ENCODE data around the gene MAST3.
"Not testable (repeated sequence)": the region's sequence is repeated elsewhere in the genome, so short reads cannot be mapped to it uniquely, and the experiment has no call there.

The MAST3 gene

DNA sequence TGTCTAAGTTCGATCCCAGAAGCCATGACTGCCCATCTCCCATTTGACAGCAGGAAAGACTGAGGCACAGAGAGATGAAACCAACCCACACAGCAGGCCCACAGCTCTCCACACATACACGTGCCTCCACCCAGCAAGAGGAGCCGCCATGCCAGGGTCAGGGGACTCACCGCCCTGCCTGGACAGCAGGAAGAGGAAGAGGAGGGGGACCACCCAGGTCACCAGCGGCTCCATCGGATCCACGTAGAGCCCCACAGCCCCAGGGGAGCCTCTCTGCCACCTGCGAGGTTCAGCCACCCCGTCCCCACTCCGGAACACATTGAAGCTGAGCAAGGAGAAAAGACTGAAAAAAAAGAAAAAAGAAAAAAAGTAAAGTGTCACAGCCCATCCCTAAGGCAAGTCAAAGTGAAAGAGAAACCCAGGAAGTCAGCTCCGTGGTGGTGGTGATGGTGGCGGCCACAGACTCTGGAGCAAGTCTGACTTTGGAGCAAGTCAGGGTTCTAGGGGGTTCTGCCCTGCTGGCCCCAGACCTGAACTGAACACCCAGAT, 10.9 kb upstream of the MAST3 start, which contains the start of gene IL12RB1:
IL12RB1 (minus strand) TSS at position 345 of the 549 bp plus-strand sequence; CDS start at position 234, 111 bp downstream.
- peak; percentile 27 to 28 for DNase-seq (ENCODE audit: low read depth in 1 of 2, low spot score in 1 of 2)

DNA sequence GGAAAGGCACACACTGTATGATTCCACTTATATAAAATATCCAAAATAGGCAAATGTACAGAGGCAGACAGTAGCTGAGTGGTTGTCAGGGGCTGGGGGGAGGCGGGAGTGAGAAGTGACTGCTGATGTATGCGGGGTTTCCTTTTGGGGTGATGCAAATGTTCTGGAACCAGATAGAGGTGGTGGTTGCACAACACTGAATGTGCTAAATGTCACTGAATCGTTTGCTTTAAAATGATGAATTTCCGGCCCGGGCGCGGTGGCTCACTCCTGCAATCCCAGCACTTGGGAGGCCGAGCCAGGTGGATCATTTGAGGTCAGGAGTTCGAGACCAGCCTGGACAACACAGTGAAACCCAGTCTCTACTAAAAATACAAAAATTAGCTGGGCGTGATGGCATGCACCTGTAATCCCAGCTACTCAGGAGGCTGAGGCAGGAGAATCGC, 8.5 kb upstream of the MAST3 start:
- DNase-seq (ENCODE audit: low read depth in 1 of 2, low spot score in 1 of 2) = peak in 1 of 2 donors; percentile 33

DNA sequence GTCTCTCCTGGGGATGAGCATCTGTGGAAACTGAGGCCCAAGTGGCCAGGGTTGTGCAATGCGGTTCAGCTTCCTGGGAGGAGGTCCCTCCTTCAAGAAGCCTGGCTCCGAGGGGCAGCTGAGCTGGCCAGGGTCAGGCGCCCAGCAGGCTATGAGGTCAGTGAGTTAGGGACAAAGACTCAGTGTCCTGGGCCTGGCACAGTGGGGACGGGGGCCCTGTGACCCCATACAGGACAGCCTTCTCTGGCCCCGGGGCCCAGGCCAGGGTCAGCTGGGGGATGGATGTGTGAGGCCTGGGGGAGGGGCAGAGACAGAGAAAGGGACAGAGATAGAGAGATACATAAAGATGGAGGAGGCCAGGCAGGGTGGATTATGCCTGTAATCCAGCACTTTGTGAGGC, 7.9 kb upstream of the MAST3 start:
- no peak for DNase-seq (ENCODE audit: low read depth in 1 of 2, low spot score in 1 of 2)

DNA sequence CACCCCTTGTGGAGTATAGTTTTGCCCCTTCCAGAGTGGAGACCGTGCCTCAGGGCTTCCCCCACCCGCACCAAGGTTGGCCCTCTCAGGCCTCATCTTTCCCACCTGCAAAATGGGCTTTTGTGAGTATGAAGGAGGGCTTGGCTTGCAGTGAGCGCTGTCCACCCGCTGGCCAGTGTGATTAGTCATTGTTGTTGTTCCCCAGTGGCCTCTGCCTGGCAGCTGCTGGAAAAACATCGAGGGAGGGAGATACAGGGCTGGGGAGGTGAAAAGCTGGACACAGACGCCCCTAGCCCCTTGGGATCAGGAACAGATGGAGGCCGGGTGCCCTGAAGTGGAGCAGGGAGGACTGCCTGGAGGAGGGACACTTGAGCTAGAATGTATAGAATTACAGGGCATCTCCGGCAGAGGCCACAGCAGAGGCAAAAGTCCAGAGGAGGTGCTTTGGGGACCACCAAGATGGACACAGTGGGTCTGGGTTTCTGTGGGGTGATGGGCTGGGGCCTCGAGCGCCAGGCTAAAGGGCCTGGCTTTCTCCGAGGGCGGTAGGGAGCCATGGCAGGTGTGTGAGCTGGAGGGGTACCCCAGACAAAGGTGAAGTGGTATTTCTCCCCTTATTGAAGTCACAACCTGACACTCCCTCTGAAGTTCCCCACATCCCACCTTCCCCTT, 6.9 kb upstream of the MAST3 start:
- DNase-seq (ENCODE audit: low read depth in 1 of 2, low spot score in 1 of 2) = no peak

DNA sequence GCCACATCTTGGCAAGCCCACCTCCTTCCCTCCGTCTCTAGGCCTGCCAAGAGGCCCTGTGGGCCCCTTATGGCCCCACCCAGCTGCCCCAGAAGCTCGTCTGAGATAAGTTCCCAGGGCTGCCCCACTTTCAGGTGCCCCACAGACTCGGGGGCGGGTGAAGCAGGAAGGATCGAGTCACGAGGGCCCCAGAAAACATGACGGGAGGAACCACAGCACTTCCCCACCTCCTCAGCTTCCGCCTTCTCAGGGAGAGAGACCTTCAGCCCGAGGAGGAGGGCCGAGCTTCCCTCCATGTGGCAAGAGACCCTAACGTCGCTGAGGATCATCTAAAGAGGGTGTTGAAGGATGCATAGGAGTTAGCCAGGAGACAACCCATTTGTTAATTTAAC, 6.4 kb upstream of the MAST3 start:
- DNase-seq (ENCODE audit: low read depth in 1 of 2, low spot score in 1 of 2) = peak; percentile 62 to 67

DNA sequence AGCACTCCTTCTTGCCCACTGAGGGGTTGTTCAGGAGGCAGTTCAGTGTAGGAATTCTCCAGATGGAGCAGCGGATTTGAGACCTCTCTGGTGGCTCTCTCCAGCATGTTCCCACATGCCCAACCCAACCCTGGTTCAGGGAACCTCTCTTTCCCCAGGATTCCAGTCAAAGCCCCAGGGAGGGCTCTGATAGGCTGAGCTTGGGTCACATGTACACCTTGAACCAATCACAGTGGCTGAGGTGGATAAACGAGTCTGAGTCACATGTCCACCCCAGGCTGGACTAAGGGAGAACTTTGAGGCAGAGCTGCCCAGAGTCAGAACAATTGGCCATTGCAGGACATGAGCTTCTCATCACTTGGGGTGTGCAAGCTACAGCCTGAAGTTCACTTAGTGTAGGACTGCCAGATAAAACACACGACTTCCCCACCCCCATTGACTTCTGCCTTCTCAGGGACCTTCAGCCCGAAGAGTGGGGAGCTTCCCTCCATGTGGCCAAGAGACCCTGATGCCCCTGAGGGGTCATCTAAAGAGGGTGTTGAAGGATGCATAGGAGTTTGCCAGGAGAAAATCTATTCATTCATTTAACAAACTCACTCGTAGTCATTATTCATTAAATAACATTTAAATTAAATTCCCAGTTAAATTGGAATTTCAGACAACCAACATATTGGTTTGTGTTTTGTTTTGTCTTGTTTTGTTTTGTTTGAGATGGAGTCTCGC, 4.0 kb upstream of the MAST3 start:
- DNase-seq (ENCODE audit: low read depth in 1 of 2, low spot score in 1 of 2) = no peak

DNA sequence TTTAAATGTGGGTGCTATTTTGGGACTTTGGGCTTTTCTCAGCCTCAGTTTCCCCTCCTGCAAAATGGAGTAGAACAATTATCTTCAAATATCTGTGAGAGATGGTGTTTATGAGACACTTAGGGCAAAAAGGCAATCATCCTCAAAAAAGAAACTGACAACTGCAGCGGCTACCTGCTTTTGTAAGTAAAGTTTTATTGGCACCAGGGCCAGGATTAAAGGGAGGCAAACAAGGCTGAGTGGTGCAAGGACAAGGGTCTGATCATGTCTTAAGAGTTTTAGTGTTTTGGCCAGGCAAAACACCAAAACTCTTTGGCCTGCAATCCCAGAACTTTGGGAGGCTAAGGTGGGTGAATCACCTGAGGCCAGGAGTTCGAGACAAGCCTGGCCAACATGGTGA, 1.3 kb upstream of the MAST3 start:
- no peak for DNase-seq (ENCODE audit: low read depth in 1 of 2, low spot score in 1 of 2)

DNA sequence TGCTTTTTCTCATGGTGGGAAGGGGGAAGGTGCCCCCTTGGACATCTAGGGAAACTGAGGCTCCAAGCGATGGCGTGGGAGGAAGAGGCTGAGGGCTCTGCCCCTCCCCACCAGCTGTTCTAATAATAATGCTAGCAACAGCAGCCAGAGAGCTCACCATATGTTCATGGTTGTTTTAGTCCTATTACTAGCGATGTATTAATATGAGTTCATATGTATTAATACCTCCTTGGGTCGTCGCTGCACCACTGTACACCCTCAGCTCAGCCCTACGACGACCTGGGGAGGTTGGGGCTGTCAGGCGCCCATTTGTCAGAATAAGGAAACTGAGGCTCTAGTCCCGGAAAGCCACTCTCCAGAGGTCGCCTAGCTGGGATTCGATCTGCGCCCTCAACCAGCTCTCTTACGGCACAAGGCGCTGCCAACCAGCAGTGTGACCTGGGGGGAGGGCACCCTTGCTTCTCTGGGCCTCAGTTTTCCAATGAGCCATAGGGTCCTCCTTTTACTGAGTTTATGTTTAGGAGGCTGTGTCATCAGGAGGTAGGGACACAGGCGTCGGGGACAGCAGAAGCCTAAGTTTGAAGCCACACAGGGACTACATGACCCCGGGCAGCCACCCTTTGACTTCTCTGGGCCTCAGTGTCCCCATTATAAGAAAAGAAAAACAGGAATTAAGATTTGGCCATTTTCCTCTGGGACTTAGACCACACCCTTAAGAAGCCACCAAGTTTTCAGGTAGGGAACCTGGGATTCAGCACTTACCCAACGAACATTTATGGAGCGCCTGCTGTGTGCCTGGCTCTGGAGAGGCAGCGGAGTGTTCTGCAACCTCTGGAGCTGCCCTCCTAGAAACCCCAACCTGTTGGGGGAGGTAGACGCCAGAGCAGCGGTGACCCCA, 664 bp downstream of the MAST3 start:
- DNase-seq (ENCODE audit: low read depth in 1 of 2, low spot score in 1 of 2) = no peak

DNA sequence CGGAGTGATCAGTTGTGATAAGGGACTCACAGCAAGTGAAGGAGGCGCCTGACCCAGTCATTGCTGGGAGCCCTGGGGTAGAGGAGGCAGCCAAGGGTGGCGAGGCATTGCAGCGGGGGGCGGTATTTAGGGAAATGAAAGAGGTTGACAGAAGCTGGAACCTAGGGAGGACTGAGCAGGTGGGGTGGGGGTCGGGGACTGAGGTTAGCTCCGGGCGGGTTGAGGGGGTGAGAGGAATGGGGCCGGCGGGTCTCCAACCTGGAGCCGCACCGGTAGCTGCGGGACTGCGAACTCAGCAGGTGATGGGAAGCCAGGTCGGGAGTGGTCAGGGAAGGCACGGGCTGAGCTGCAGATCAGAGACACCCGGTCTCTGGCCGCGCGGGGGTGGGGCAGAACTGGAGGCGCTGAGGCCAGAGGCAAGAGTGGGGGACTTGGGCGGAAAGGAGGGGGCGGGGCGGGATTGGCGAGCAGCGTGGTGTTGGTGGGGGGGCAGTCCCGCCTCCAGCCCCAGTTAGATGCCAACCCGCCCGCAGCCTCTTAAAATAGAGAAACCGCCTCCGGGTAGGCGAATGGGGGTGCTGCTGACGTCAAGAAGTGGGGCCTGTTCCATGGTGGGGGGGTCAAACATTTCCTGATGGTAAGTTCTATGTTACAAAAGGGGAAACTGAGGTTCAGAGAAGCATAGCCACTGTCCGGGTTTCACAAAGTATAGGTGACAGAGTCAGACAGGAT, 1.5 kb downstream of the MAST3 start:
- DNase-seq (ENCODE audit: low read depth in 1 of 2, low spot score in 1 of 2) = no peak

DNA sequence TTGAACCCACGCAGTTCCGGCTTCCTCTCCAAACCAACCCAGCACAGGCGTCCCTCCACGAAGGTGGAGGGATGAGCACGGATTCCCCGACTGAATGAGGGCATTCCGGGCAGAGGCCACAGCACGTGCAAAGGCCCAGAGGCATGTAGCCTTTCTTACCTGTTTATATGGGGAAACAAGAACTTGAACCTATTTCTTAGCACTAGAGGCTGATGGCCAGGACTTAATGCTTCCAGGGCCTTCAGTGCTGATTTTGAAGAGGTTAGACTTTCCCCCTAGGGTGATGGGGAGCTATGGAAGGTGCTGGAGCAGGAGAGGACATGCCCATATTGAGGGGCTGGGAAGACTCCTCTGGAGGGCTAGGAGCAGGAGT, 2.0 kb downstream of the MAST3 start:
- no peak for DNase-seq (ENCODE audit: low read depth in 1 of 2, low spot score in 1 of 2)

DNA sequence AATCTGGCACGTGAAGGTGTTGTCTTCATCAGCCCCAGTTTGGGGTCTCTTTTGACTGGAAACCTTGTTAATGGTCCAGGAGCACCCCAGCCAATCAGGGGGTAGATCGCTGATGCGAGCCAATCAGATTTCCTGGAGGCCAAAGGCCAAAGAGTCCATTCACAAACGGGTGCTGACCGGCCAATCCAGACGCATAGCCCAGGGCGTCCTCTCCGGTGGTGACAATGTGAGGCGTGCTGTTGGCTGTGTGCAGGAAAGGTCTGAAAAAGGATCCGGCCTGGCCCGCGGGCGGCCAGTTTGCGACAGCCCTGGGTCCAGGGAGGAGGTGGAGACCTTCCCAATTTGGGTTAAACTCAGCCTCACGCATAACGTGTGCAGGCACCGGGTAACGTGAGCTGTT, 3.1 kb downstream of the MAST3 start:
- DNase-seq (ENCODE audit: low read depth in 1 of 2, low spot score in 1 of 2) = no peak

DNA sequence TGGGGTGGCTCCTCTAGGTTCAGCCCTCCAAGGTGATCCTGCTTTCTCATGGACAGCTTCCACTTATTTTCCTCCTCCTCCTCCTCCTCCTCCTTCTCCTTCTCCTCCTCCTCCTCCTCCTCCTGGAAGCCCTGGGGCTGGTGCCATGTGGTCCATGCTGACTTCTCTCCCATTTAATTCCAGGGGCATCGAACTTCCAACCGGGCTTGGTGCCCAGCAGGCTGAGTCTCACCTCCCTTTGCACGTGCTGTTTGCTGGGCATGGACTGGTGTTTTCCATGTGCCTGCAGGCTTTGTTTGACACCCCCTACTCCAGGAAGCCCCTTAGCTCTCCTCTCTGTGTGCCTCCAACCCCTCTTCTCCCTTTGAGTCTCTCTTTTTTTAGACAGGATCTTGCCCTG, 3.7 kb downstream of the MAST3 start:
- DNase-seq (ENCODE audit: low read depth in 1 of 2, low spot score in 1 of 2) = no peak

DNA sequence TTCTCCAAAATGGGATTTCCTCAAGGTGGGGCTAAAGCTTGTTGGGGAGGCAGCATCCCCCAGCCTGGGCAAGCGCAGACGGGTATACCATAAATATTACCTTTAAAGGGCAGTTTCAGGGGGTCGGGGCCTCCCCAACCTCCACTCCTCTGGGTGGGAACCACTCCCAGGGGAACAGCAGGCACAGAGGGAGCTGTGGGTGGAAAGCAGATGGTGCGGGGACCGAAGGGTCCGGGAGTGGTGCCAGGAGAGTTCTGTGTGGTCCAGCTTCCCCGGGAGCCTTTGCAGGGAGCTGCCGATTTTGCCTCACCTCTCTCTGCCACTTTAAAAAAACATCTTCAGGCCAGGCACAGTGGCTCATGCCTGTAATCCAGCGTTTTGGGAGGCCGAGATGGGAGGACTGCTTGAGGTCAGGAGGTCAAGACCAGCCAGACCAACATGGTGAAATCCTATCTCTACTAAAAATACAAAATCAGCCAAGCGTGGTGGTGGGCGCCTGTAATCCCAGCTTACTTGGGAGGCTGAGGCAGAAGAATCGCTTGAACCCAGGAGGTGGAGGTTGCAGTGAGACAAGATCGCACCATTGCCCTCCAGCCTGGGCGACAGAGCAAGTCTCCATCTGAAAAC, 5.5 kb downstream of the MAST3 start:
- DNase-seq (ENCODE audit: low read depth in 1 of 2, low spot score in 1 of 2) = no peak

DNA sequence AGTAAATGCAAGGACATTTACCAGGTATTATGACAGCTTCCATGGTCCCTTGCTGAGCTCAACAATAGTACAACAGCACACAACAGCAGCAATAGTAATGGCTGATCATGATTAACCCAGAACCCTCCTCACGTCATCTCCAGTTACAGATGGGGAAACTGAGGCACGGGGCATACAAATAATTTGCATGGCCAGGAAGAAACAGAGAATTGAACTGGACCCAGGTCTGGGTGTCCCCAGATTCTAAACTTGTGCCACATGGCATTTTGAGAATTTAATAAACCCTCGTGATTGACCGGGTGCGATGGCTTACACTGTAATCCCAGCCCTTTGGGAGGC, 7.2 kb downstream of the MAST3 start:
- no peak for DNase-seq (ENCODE audit: low read depth in 1 of 2, low spot score in 1 of 2)

DNA sequence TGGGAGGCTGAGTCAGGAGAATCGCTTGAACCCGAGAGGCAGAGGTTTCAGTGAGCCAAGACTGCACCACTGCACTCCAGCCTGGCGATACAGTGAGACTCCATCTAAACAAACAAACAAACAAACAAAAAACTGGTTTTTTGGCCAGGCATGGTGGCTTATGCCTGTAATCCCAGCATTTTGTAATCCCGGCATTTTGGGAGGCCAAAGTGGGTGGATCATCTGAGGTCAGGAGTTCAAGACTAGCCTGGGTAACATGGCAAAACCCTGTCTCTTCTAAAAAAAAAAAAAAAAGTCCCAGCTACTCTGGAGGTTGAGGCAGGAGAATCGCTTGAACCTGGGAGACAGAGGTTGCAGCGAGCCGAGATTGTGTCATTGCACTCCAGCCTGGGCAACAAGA, 7.7 kb downstream of the MAST3 start:
- not testable (repeated sequence) for DNase-seq (ENCODE audit: low read depth in 1 of 2, low spot score in 1 of 2)

DNA sequence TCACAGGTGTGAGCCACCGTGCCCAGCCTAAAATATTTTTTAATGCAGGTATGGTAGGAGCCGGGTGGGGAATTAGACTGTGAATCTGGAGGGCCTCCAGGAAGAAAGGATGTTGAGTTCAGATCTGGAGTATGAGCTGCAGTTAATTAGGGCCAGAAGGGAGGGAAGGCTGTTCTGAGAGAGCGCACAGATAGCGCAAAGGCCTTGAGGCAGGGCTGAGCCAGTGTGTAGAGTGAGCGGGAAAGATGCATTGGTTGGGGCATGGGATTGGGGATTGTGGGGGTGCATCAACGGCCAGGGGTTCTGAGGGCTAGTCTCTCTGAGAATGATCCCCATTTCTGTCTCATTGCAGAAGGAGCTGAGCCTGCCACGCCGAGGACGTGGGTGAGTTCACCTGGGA, 9.7 kb downstream of the MAST3 start:
- DNase-seq (ENCODE audit: low read depth in 1 of 2, low spot score in 1 of 2) = no peak

DNA sequence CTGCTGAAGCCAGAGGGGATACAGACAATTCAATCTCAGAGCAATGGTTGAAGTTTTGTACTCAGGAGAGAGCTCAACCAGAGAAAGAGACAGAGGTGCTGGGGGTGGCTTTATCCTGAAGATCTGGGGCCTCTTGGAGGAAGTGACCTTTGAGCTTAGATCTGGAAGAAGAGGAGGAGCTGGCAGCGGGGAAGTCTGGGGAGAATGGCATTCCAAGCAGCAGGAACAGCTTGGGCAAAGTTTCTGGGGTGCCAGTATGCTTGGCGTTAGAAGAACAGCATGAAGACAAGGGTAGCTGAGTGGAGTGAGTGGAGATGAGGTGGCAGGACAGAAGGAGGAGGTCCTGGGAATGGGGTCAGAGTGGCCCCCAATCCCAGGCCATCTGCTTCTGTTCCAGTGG, 11.3 kb downstream of the MAST3 start:
- no peak for DNase-seq (ENCODE audit: low read depth in 1 of 2, low spot score in 1 of 2)

DNA sequence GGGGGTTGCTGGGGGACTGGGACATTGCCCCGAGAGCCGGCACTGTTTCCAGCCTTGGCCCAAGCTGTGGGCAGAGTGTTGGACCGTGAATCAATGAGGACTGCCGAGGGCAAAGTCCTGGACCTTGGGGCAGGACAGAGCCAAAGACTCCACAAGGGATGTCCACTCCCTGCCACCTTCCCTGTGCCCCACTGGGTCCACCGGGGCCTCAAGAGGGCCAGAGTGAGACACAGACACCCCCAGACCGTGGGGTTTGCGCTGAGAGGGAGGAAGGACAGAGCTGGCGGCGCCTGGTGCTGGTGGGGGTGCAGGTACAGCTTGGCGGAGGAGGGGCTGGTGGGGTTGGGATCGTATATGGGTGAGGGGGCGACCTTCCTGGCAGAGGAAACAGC, 11.8 kb downstream of the MAST3 start:
- DNase-seq (ENCODE audit: low read depth in 1 of 2, low spot score in 1 of 2) = no peak

DNA sequence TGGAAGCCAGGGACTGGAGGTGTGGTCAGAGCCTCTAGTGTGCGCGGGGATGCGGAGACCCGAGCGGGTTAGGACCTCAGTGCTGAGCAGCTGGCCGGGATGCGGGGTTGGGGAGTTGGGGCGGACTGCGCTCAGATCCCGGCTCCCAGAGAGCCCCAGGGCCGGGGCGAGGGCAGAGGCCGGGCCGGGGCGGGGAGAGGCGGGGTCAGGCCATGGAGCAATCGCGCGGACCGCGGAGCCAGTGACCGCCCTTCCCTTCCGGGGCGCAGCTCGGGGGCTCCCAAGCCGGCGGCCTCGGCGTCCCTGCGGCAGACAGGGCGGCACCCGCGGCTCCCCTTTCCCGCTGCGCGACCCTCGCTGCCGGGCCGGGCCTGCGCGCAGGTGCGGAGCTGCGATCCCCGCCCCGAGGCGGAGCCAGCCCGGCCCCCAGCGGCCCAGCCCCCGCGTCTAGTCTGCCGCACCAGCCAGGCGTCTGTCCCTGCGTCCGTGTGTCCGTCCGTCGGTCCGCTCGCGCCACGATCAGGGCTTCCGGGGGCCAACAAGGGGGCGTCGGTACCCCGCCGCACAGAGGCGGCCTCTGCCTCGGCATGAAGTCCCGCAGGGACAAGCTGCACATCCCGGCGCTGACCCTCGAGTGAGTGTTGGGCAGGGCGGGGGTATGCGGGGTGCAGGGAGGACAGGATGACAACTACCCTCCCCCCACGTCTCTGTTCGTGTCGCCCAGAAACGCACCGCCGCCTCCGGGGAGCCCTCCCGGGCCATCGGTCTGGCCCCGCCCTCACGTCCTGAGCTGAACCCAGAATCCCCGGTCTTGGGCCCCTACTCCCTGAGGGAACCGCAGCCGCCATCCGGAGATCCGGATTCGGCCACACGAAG, 12.4 kb downstream of the MAST3 start:
- DNase-seq (ENCODE audit: low read depth in 1 of 2, low spot score in 1 of 2) = no peak
